ENCODE data around the gene TRAF3IP1. TPM values are rescaled to one million over a fixed set of nuclear protein-coding genes. Genes with fewer than 3 reads are reported as not detected.
"Not testable (repeated sequence)": the region's sequence is repeated elsewhere in the genome, so short reads cannot be mapped to it uniquely, and the experiment has no call there.

The TRAF3IP1 gene
- total RNA-seq, 1 experiment from 2014 or later: 6.4 TPM

DNA sequence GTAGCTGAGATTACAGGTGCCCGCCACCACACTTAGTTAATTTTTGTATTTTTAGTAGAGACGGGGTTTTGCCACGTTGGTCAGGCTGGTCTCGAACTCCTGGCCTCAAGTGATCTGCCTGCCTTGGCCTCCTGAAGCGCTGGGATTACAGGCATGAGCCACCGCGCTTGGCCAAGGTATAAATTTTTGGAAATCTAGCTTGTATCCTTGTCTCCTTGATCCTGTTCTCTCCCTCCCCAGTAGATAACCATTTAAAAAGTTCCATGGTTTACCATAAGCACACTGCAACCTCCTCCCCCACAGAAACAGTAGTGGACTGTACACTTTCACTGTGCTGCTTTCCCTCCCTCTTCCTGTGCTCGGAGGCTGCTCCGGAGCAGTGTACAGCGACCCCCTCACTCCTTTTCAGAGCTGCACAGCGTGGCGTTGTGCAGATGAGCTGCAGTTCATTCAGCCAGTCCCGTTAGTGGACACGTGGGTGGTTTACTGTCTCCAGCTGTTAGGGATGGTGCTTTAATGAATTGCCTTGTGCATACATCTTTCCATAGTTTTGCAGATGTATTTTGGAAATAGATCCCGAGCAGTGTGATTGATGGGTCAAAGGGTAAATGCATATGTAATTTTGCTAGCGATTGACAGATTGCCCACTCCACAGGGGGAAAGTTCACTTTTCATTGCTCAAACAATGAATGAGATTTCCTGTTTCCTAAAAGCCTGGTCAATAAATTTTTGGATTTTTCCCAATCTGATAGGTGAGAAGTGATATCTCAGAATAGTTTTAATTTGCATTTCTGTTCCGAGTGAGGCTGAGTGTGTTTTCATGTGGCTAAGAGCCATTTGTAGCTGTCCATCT lies 121.2 kb downstream of the TRAF3IP1 start:
- in situ Hi-C loops (cut with HindIII; ENCODE audit: low pct_unique_long_range_greater_than_20kb, low sequenced_read_pairs): no loop called here
- no peak for DNase-seq (ENCODE audit: low read depth, low spot score)

DNA sequence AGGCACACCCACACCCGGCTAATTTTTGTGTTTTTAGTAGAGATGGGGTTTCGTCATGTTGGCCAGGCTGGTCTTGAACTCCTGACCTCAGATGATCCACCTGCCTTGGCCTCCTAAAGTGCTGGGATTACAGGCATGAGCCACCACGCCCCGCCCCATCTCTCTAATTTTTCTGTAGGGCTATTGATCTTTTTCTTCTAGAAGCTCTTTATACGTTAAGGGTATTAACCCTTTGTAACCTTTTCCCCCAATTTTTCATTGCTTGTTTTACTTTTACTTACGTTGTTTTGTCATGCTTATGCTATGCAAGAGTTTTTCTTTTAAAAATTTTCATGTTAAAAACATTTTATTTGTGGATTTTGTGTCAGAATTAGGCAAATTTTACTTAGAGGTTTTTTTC lies 121.9 kb downstream of the TRAF3IP1 start:
- DNase-seq (ENCODE audit: low read depth, low spot score); in situ Hi-C loops (cut with HindIII; ENCODE audit: low pct_unique_long_range_greater_than_20kb, low sequenced_read_pairs): not testable (repeated sequence)

DNA sequence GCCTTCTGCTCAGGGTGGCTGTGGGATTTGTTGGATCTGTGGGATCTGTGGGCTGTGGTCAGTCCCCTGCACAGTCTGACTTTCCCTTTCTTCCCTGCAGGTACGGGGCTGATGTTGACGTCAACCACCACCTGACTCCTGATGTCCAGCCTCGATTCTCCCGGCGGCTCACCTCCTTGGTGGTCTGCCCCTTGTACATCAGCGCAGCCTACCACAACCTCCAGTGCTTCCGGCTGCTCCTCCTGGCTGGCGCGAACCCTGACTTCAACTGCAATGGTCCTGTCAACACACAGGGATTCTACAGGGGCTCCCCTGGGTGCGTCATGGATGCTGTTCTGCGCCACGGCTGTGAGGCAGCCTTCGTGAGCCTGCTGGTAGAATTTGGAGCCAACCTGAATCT lies 123.9 kb downstream of the TRAF3IP1 start:
- no peak for DNase-seq (ENCODE audit: low read depth, low spot score)
- in situ Hi-C loops (cut with HindIII; ENCODE audit: low pct_unique_long_range_greater_than_20kb, low sequenced_read_pairs): no loop called here

DNA sequence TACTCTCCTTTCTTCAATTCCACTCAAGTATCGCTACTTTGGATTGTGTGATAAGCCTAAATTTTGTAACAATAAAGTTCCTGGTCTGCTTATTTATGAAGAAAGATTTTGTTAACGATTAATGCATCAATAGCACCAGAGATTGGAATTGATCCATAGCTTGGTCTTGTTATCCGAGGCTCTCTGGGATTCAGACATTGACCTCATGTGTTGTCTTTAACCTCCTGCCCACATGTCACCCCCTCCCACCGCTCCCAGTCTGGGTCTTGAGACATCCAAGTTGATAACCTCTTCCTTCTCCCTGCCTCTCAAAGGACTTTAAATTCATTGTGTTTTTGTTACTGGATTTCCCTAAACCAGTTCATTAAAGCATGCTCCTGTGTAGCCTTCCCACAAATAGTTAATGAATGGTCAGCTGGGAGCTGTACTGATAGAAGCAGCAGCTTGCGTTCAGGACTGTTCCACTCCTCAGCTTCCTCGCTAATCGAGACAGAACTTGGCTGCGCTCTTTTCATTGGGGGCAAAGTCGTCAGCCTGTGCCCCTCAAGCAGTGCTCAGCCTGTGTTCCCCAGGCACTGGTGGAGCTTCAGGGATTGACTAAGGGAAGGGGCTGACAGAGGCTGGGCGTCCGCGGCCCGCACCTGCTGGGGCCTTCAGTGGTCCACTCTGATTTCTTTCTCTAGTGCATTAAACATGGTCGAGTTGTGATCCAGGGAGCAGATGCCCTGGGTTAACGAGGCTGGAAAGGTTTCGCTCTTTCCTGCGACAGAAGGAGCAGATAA lies 125.3 kb downstream of the TRAF3IP1 start:
- DNase-seq (ENCODE audit: low read depth, low spot score): no peak
- in situ Hi-C loops (cut with HindIII; ENCODE audit: low pct_unique_long_range_greater_than_20kb, low sequenced_read_pairs): no loop called here

DNA sequence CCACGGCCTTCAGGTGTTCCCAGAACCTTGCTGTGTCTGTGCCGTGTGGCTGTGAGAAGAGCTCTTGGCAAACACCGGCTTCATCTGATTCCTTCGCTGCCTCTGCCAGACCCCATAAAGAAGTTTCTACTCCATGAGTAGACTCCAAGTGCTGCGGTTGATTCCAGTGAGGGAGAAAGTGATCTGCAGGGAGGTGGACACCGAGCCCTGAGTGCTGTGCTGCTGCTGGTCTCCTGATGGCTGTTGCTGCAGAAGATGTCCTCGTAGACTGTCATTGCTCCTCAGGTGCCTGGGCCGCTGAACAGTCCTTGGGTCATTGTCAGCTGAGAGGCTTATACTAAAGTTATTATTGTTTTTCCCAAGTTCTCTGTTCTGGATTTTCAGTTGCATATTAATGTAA lies 126.1 kb downstream of the TRAF3IP1 start:
- DNase-seq (ENCODE audit: low read depth, low spot score): no peak
- in situ Hi-C loops (cut with HindIII; ENCODE audit: low pct_unique_long_range_greater_than_20kb, low sequenced_read_pairs): no loop called here

DNA sequence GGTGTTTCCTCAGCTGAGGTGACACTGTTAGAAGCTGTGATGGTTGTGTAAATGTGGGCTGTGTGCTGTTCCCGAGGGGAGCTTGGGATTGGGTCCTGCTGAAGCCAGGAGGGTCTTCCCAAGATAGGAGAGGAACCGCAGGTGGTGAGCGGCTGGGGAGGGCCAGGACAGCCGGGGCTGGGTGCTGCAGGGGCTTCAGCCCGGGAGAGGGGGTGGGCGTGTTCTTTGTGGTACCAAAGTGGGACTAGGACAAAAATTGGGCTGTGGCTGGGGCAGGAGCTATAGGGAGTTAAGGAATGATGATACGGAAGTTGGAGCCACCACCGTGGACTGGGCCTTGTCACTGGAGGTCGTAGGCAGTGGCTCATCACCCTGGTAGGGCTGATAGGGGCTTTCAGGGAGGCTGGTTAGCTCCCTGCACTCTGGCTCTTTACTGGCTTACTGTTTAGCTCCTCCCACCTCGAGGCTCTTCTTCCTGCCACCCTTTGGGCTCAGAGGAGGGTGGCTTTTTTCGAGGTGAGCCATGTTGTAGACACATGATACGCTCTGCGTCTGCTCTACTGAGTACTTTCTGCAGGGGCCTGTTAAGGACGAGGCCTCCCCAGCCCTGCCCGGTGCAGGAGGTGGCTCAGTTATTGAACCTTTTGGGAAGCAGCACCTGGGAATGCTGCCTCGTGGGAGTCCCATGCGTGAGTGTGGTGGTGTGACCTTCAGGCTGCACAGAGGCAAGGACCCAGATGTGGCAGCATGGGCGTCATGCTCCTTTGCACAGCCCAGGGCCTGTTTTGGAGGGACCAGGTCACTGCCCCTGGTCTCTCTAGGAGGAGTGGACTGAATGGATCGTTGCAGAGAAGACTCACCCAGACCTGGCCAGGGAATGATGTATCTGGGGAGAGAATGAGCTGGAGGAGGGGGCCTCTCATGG lies 128.0 kb downstream of the TRAF3IP1 start:
- no peak for DNase-seq (ENCODE audit: low read depth, low spot score)
- in situ Hi-C loops (cut with HindIII; ENCODE audit: low pct_unique_long_range_greater_than_20kb, low sequenced_read_pairs): no loop called here

DNA sequence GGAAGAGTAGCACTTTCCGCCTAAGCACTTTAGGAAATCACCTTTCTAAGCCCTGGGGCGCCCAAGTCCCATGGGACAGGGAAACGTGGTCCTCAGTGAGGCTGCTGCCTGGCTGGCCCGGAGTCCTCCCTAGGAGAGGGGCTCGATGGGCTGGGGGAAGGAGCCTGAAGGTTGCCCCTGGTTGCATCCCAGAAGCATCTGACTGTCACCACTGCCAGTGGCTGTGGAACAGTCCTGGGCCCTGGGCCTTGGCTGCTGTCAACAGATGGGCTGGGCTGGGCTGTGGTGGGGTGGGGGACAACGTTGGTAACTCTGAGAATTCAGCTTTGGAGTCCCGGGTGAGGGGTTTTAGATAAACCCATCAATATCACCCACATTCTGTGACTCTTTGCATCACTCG lies 128.9 kb downstream of the TRAF3IP1 start:
- no peak for DNase-seq (ENCODE audit: low read depth, low spot score)
- in situ Hi-C loops (cut with HindIII; ENCODE audit: low pct_unique_long_range_greater_than_20kb, low sequenced_read_pairs): no loop called here

DNA sequence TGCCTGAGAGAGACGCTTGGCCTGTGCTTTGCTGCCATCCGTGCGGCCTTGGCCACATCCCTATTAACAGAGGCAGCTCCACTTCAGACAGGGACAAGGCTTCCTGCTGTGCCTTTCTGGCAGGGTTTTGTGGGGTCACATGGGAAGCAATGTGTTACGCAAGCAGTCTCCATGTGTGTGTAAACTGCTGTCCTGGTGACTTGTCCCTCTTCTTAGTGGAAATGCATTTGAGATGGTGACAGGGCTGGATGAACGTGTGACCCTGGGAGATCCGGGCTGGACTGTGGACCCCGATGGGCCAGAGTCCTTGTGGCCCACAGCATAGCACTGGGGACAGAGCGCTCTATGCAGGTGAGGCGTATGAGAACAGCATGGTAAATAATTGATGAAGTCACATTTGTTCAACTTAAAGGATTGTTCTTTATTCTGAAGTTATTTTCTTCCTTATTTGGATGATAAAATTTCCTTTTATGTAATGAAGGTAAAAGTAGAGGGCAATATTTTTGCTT lies 129.6 kb downstream of the TRAF3IP1 start:
- in situ Hi-C loops (cut with HindIII; ENCODE audit: low pct_unique_long_range_greater_than_20kb, low sequenced_read_pairs): no loop called here
- no peak for DNase-seq (ENCODE audit: low read depth, low spot score)

DNA sequence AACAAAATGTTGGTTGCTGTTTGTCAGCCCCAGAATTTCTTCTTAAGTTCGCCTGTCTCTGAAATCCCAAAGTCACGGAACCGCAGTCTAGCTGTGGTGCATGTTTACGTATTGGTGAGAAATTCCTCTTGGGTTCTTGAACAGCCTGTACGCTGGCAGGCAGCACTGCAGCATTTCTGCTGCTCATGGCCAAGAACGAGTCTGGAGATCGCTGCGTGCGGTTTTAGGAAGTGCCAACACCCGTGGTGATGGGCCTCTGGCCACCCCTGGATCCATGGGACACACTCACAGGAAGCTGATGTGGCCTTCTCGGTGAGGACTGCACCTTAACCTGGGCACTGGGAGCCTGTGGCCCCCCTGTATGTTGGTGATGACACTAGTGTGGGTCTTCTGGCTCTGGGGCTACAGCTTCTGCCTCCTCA lies 130.1 kb downstream of the TRAF3IP1 start:
- no peak for DNase-seq (ENCODE audit: low read depth, low spot score)
- in situ Hi-C loops (cut with HindIII; ENCODE audit: low pct_unique_long_range_greater_than_20kb, low sequenced_read_pairs): no loop called here

Small RNAs within 50 kb of the gene (small RNA-seq; reads per million reads assigned to genes)
- 0 reads per million in 2 experiments for gene RNU6-234P

Other genes with a start within 250 kb of the TRAF3IP1 start
- 0.19 and 0.29 TPM in 2 replicates for gene ESPNL, start 220.2 kb upstream of the TRAF3IP1 start, total RNA-seq (2014; rRNA removed; shearing (Covaris generic))
- gene KLHL30, start 181.8 kb upstream of the TRAF3IP1 start, total RNA-seq (2014; rRNA removed; shearing (Covaris generic)): 0.03 TPM in 1 of 2 replicates, not detected in the other
- gene ERFE, start 161.5 kb upstream of the TRAF3IP1 start, total RNA-seq (2014; rRNA removed; shearing (Covaris generic)): 22.3 and 29.3 TPM in 2 replicates
- 35.8 and 36.9 TPM in 2 replicates for gene ILKAP, start 116.8 kb upstream of the TRAF3IP1 start, total RNA-seq (2014; rRNA removed; shearing (Covaris generic))
- gene HES6, start 80.5 kb upstream of the TRAF3IP1 start, total RNA-seq (2014; rRNA removed; shearing (Covaris generic)): 157 and 191 TPM in 2 replicates
- 1.8 and 2.2 TPM in 2 replicates for gene PER2, start 31.9 kb upstream of the TRAF3IP1 start, total RNA-seq (2014; rRNA removed; shearing (Covaris generic))
- 21.2 and 21.3 TPM in 2 replicates for gene ASB1, start 106.4 kb downstream of the TRAF3IP1 start, total RNA-seq (2014; rRNA removed; shearing (Covaris generic))